SK-N-SH treated with all-trans-retinoic acid at 6 μM for 48 hours (cell line): ENCODE results near the gene SEMA3G.

Source experiments
- ATAC-seq: fragments of 200-7000 bp; cut with Tn5 transposase; 3 replicates; pipeline ENCODE4 v1.9.1; 2020; ENCODE audit warnings: mild to moderate bottlenecking, moderate library complexity
- ARNTL ChIP-seq: fragments of 450-650 bp; formaldehyde crosslinking; IDR thresholded peaks from 2 replicates; pipeline ENCODE4 v1.5.0; 2020; ENCODE audit warnings: low read depth, mild to moderate bottlenecking, moderate library complexity, borderline replicate concordance
- CSRNP3 ChIP-seq: fragments of 250-450 bp; sonication (Bioruptor Pico); IDR thresholded peaks from 2 replicates; pipeline ENCODE4 v1.5.1; 2021; ENCODE audit warnings: mild to moderate bottlenecking, moderate library complexity
- ESRRG ChIP-seq: fragments of 250-450 bp; sonication (Bioruptor Pico); IDR thresholded peaks from 2 replicates; pipeline ENCODE4 v1.6.1; 2021; ENCODE audit warnings: mild to moderate bottlenecking
- GLIS3 ChIP-seq: fragments of 250-450 bp; sonication (Bioruptor Pico); IDR thresholded peaks from 2 replicates; pipeline ENCODE4 v1.5.0; 2020; ENCODE audit warnings: mild to moderate bottlenecking, moderate library complexity
- ISL1 ChIP-seq: fragments of 250-450 bp; sonication (Bioruptor Pico); IDR thresholded peaks from 2 replicates; pipeline ENCODE4 v2.1.2; 2022; ENCODE audit warnings: mild to moderate bottlenecking, moderate library complexity
- OSR1 ChIP-seq: fragments of 250-450 bp; sonication (Bioruptor Pico); IDR thresholded peaks from 2 replicates; pipeline ENCODE4 v1.8.0; 2022; ENCODE audit warnings: moderate library complexity, mild to moderate bottlenecking, inconsistent platforms
- PATZ1 ChIP-seq: fragments of 250-450 bp; sonication (Bioruptor Pico); IDR thresholded peaks from 2 replicates; pipeline ENCODE4 v1.8.0; 2020; ENCODE audit warnings: mild to moderate bottlenecking, moderate library complexity, borderline replicate concordance
- POU6F1 ChIP-seq: fragments of 250-450 bp; sonication (Bioruptor Pico); IDR thresholded peaks from 2 replicates; pipeline ENCODE4 v1.8.0; 2021; ENCODE audit warnings: low read depth, mild to moderate bottlenecking, moderate library complexity, borderline replicate concordance
- PPARA ChIP-seq: fragments of 250-450 bp; sonication (Bioruptor Pico); IDR thresholded peaks from 2 replicates; pipeline ENCODE4 v1.5.0; 2020; ENCODE audit warnings: mild to moderate bottlenecking, borderline replicate concordance
- RARB ChIP-seq: fragments of 250-450 bp; sonication (Bioruptor Pico); IDR thresholded peaks from 2 replicates; pipeline ENCODE4 v1.8.0; 2021; ENCODE audit warnings: mild to moderate bottlenecking, moderate library complexity
- SNAI2 ChIP-seq: fragments of 250-450 bp; sonication (Bioruptor Pico); IDR thresholded peaks from 2 replicates; pipeline ENCODE4 v1.5.0; 2020; ENCODE audit warnings: mild to moderate bottlenecking, moderate library complexity
- TCF4 ChIP-seq: fragments of 250-450 bp; sonication (Bioruptor Pico); IDR thresholded peaks from 2 replicates; pipeline ENCODE4 v1.8.0; 2021; ENCODE audit warnings: mild to moderate bottlenecking, moderate library complexity, borderline replicate concordance
- TOX ChIP-seq: fragments of 250-450 bp; sonication (Bioruptor Pico); IDR thresholded peaks from 2 replicates; pipeline ENCODE4 v1.8.0; 2021; ENCODE audit warnings: mild to moderate bottlenecking, moderate library complexity, borderline replicate concordance
- ZFP3 ChIP-seq: fragments of 250-450 bp; sonication (Bioruptor Pico); IDR thresholded peaks from 2 replicates; pipeline ENCODE4 v1.5.0; 2020; ENCODE audit warnings: mild to moderate bottlenecking, moderate library complexity
- ZFP30 ChIP-seq: fragments of 450-650 bp; formaldehyde crosslinking; IDR thresholded peaks from 2 replicates; pipeline ENCODE4 v1.5.0; 2022; ENCODE audit warnings: mild to moderate bottlenecking, moderate library complexity
- ZNF8 ChIP-seq: fragments of 450-650 bp; formaldehyde crosslinking; IDR thresholded peaks from 2 replicates; pipeline ENCODE4 v1.5.0; 2020; ENCODE audit warnings: mild to moderate bottlenecking, moderate library complexity
- TF ChIP-seq, protein P1 (sequence below): fragments of 250-450 bp; sonication (Bioruptor Pico); IDR thresholded peaks from 2 replicates; pipeline ENCODE4 v1.5.1; 2020; ENCODE audit warnings: low read depth, mild to moderate bottlenecking, moderate library complexity
- TF ChIP-seq, protein P2 (sequence below): fragments of 250-450 bp; sonication (Bioruptor Pico); IDR thresholded peaks from 2 replicates; pipeline ENCODE4 v1.5.0; 2020; ENCODE audit warnings: mild to moderate bottlenecking, moderate library complexity

The SEMA3G gene

GRCh38 chr3:52490035-52490938 is 45.4 kb upstream of the SEMA3G start:
- ATAC-seq, result no peak

DNA sequence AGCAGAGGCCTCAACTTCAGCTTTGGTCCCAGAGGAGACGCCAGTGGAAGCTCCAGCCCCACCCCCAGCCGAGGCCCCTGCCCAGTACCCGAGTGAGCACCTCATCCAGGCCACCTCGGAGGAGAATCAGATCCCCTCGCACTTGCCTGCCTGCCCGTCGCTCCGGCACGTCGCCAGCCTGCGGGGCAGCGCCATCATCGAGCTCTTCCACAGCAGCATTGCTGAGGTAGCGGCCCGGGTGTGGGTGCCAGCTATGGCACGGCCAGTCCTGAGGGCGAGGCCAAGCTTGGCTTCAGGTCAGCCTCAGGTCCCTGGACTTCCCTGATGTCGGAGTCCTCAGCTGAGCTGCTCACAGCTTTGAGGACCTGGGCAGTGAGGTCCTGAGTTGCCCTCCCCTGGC is 44.5 kb upstream of the SEMA3G start:
- no peak for ATAC-seq
- TF ChIP-seq ISL1, result no peak
- TF ChIP-seq PPARA (CRISPR knock-in tag), result no peak
- TF ChIP-seq, protein P1, sequence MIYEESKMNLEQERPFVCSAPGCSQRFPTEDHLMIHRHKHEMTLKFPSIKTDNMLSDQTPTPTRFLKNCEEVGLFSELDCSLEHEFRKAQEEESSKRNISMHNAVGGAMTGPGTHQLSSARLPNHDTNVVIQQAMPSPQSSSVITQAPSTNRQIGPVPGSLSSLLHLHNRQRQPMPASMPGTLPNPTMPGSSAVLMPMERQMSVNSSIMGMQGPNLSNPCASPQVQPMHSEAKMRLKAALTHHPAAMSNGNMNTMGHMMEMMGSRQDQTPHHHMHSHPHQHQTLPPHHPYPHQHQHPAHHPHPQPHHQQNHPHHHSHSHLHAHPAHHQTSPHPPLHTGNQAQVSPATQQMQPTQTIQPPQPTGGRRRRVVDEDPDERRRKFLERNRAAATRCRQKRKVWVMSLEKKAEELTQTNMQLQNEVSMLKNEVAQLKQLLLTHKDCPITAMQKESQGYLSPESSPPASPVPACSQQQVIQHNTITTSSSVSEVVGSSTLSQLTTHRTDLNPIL, result no peak
- TF ChIP-seq RARB, result no peak
- TF ChIP-seq, protein P2, sequence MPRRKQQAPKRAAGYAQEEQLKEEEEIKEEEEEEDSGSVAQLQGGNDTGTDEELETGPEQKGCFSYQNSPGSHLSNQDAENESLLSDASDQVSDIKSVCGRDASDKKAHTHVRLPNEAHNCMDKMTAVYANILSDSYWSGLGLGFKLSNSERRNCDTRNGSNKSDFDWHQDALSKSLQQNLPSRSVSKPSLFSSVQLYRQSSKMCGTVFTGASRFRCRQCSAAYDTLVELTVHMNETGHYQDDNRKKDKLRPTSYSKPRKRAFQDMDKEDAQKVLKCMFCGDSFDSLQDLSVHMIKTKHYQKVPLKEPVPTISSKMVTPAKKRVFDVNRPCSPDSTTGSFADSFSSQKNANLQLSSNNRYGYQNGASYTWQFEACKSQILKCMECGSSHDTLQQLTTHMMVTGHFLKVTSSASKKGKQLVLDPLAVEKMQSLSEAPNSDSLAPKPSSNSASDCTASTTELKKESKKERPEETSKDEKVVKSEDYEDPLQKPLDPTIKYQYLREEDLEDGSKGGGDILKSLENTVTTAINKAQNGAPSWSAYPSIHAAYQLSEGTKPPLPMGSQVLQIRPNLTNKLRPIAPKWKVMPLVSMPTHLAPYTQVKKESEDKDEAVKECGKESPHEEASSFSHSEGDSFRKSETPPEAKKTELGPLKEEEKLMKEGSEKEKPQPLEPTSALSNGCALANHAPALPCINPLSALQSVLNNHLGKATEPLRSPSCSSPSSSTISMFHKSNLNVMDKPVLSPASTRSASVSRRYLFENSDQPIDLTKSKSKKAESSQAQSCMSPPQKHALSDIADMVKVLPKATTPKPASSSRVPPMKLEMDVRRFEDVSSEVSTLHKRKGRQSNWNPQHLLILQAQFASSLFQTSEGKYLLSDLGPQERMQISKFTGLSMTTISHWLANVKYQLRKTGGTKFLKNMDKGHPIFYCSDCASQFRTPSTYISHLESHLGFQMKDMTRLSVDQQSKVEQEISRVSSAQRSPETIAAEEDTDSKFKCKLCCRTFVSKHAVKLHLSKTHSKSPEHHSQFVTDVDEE (CRISPR knock-in tag), result no peak
- TF ChIP-seq SNAI2 (CRISPR knock-in tag), result no peak
- TF ChIP-seq GLIS3, result no peak
- TF ChIP-seq POU6F1, result no peak
- no peak for TF ChIP-seq ZFP3 (CRISPR knock-in tag)
- no peak for TF ChIP-seq PATZ1 (CRISPR knock-in tag)
- TF ChIP-seq ESRRG (CRISPR knock-in tag), result no peak
- TF ChIP-seq ZFP30 (CRISPR knock-in tag), result no peak
- TF ChIP-seq TOX (CRISPR knock-in tag), result no peak
- no peak for TF ChIP-seq ZNF8 (CRISPR knock-in tag)
- TF ChIP-seq TCF4, result no peak

More at GRCh38 chr3:52490035-52490938, 45.4 kb upstream of the SEMA3G start:
- TF ChIP-seq ZNF8 (CRISPR knock-in tag) (no peak), PATZ1 (CRISPR knock-in tag) (no peak), TCF4 (no peak), TOX (CRISPR knock-in tag) (no peak), ESRRG (CRISPR knock-in tag) (no peak)
- TF ChIP-seq, protein P2 (CRISPR knock-in tag), result no peak
- TF ChIP-seq, all 23 proteins: peak for 0

- no peak for ATAC-seq
- TF ChIP-seq ARNTL (CRISPR knock-in tag) (no peak), RARB (no peak), GLIS3 (no peak), ESRRG (CRISPR knock-in tag) (no peak), SNAI2 (CRISPR knock-in tag) (no peak), TCF4 (no peak), CSRNP3 (CRISPR knock-in tag) (no peak), OSR1 (CRISPR knock-in tag) (no peak), POU6F1 (no peak)
Measured at GRCh38 chr3:52488746-52489145, 43.8 kb upstream of the SEMA3G start.
